Spinal cord (tissue), 10 donors: Measurements from ENCODE around the gene LRRC27. TPM values are rescaled to one million over a fixed set of nuclear protein-coding genes. Genes with fewer than 3 reads are reported as not detected.

Source experiments
- DNase-seq, 6 donors: peaks; one replicate each; pipeline versions ENCODE4 v3.0.0 to v3.0.0-alpha.2; 2013 to 2015; ENCODE audit warnings: low spot score in 6 of 6, low read depth in 4 of 6
- H3K27ac ChIP-seq: one replicate; pipeline ENCODE4 v1.5.1; 2013; ENCODE audit warnings: low read depth, low read length, control low read depth
- H3K27me3 ChIP-seq: one replicate; pipeline ENCODE4 v1.6.1; 2013; ENCODE audit warnings: low read length; ENCODE audit not compliant: control insufficient read depth, insufficient read depth
- H3K36me3 ChIP-seq: one replicate; pipeline ENCODE4 v1.6.1; 2013; ENCODE audit warnings: low read length; ENCODE audit not compliant: control insufficient read depth, insufficient read depth
- H3K4me1 ChIP-seq: one replicate; pipeline ENCODE4 v1.6.1; 2013; ENCODE audit warnings: low read length; ENCODE audit not compliant: control insufficient read depth, insufficient read depth
- H3K4me3 ChIP-seq: one replicate; pipeline ENCODE4 v1.5.1; 2013; ENCODE audit warnings: low read depth, low read length, control low read depth
- H3K9me3 ChIP-seq: one replicate; pipeline ENCODE4 v1.6.1; 2013; ENCODE audit warnings: low read length; ENCODE audit not compliant: control insufficient read depth, insufficient read depth
- WGBS: methylation state at CpG from one replicate; pipeline ENCODE4 v1.1.5; 2013; ENCODE audit warnings: missing lambda C conversion rate; ENCODE audit not compliant: insufficient coverage; 5-methylcytosine and 5-hydroxymethylcytosine counted together
- polyA plus RNA-seq, 2 donors: library from polyadenylated mRNA; unstranded; fragments of 120-200 nt; gene quantifications; one replicate each; pipeline ENCODE4 v1.2.1, GENCODE V29; 2013; ENCODE audit not compliant: insufficient read length in 2 of 2
- total RNA-seq, 2 donors: library from RNA; depleted of rRNA in 1 of 2; stranded (reverse); fragments of 120-200 nt in 1 of 2; fragments of >200 nt in 1 of 2; gene quantifications; one replicate each; pipeline versions ENCODE4 v1.2.3 to v1.2.4, GENCODE V29; 2013 to 2014
- donor health status: healthy.

The LRRC27 gene
- total and polyA plus RNA-seq, 4 donors = 19.5 to 31.2 (median 26.5) TPM

- Histone ChIP-seq H3K27ac (no peak overlapping the region), H3K4me3 (no peak overlapping the region), H3K4me1 (peaks cover 46% of the 10 kb centered on the region), H3K27me3 (no peaks in the 10 kb centered on the region), H3K36me3 (peaks cover 95% of the 10 kb centered on the region), H3K9me3 (no peaks in the 10 kb centered on the region)
- DNase-seq = no peak
- 86% methylated on average over 20 of the region's 32 CpGs for WGBS
Observed at GRCh38 chr10:132404169-132404880, 72.3 kb downstream of the LRRC27 start.

GRCh38 chr10:132404911-132405462 is 73.0 kb downstream of the LRRC27 start:
- H3K27me3 ChIP-seq = no peaks in the 10 kb centered on the region
- DNase-seq = no peak
- no peak overlapping the region for H3K4me3 ChIP-seq
- H3K9me3 ChIP-seq = no peaks in the 10 kb centered on the region
- H3K27ac ChIP-seq = no peak overlapping the region
- H3K36me3 ChIP-seq = peaks cover 96% of the 10 kb centered on the region
- WGBS = 78% methylated on average over 54 of the region's 54 CpGs
- H3K4me1 ChIP-seq = peaks cover 40% of the 10 kb centered on the region

GRCh38 chr10:132405463-132405991 is 73.5 kb downstream of the LRRC27 start:
- Histone ChIP-seq H3K4me3 (no peak overlapping the region), H3K27me3 (no peaks in the 10 kb centered on the region), H3K4me1 (peaks cover 37% of the 10 kb centered on the region), H3K36me3 (peaks cover 96% of the 10 kb centered on the region), H3K9me3 (no peaks in the 10 kb centered on the region), H3K27ac (no peak overlapping the region)
- no peak for DNase-seq
- 95% methylated on average over 53 of the region's 53 CpGs for WGBS

GRCh38 chr10:132406181-132406580 is 74.2 kb downstream of the LRRC27 start:
- Histone ChIP-seq H3K27ac (no peak overlapping the region), H3K4me1 (peaks cover 37% of the 10 kb centered on the region), H3K9me3 (no peaks in the 10 kb centered on the region), H3K4me3 (no peak overlapping the region), H3K36me3 (peaks cover 96% of the 10 kb centered on the region), H3K27me3 (no peaks in the 10 kb centered on the region)
- WGBS = 93% methylated on average over 17 of the region's 17 CpGs
- no peak for DNase-seq

- DNase-seq = no peak
- WGBS = 94% methylated on average over 10 of the region's 16 CpGs
- peaks cover 93% of the 10 kb centered on the region for H3K36me3 ChIP-seq
- peaks cover 37% of the 10 kb centered on the region for H3K4me1 ChIP-seq
- no peaks in the 10 kb centered on the region for H3K27me3 ChIP-seq
- H3K4me3 ChIP-seq = no peak overlapping the region
- no peaks in the 10 kb centered on the region for H3K9me3 ChIP-seq
- H3K27ac ChIP-seq = no peak overlapping the region
Observed at GRCh38 chr10:132406750-132407149, 74.8 kb downstream of the LRRC27 start.

GRCh38 chr10:132407243-132407746 is 75.3 kb downstream of the LRRC27 start:
- Histone ChIP-seq H3K27ac (no peak overlapping the region), H3K36me3 (peaks cover 89% of the 10 kb centered on the region), H3K9me3 (no peaks in the 10 kb centered on the region), H3K4me3 (no peak overlapping the region), H3K4me1 (peaks cover 41% of the 10 kb centered on the region), H3K27me3 (no peaks in the 10 kb centered on the region)
- WGBS = 88% methylated on average over 12 of the region's 12 CpGs
- no peak for DNase-seq

GRCh38 chr10:132407846-132408278 is 75.9 kb downstream of the LRRC27 start:
- 41% methylated on average over 15 of the region's 17 CpGs for WGBS
- Histone ChIP-seq H3K27ac (peak overlapping the region; percentile 16), H3K4me1 (peaks cover 47% of the 10 kb centered on the region), H3K9me3 (no peaks in the 10 kb centered on the region), H3K4me3 (no peak overlapping the region), H3K36me3 (peaks cover 89% of the 10 kb centered on the region), H3K27me3 (no peaks in the 10 kb centered on the region)
- DNase-seq = no peak

- H3K4me1 ChIP-seq = peaks cover 51% of the 10 kb centered on the region
- DNase-seq = no peak
- H3K4me3 ChIP-seq = no peak overlapping the region
- peak overlapping the region; percentile 16 for H3K27ac ChIP-seq
- peaks cover 88% of the 10 kb centered on the region for H3K36me3 ChIP-seq
- 50% methylated on average over 18 of the region's 20 CpGs for WGBS
- H3K9me3 ChIP-seq = no peaks in the 10 kb centered on the region
- H3K27me3 ChIP-seq = no peaks in the 10 kb centered on the region
Observed at GRCh38 chr10:132408367-132408781, 76.4 kb downstream of the LRRC27 start.

GRCh38 chr10:132408823-132409666 is 77.1 kb downstream of the LRRC27 start:
- H3K27me3 ChIP-seq = no peaks in the 10 kb centered on the region
- no peak overlapping the region for H3K27ac ChIP-seq
- H3K9me3 ChIP-seq = no peaks in the 10 kb centered on the region
- peaks cover 58% of the 10 kb centered on the region for H3K4me1 ChIP-seq
- H3K4me3 ChIP-seq = no peak overlapping the region
- H3K36me3 ChIP-seq = peaks cover 87% of the 10 kb centered on the region
- 86% methylated on average over 26 of the region's 27 CpGs for WGBS
- DNase-seq = no peak
